Fibroblast of lung (primary cell): ENCODE results near the gene RTP2. TPM values are rescaled to one million over a fixed set of nuclear protein-coding genes. Genes with fewer than 3 reads are reported as not detected.

ENCODE experiments used
- DNase-seq, 2 donors: peaks; one replicate each; pipeline versions ENCODE4 v3.0.0 to v3.0.0-alpha.2; 2010; ENCODE audit warnings: low read depth in 2 of 2
- H2AFZ ChIP-seq: 2 replicates; pipeline ENCODE4 v1.5.1; 2012; ENCODE audit warnings: low read length, control low read depth, inconsistent platforms
- H3K27ac ChIP-seq: 2 replicates; pipeline ENCODE4 v1.5.1; 2011; ENCODE audit warnings: low read length, control low read depth; ENCODE audit not compliant: insufficient read depth
- H3K27me3 ChIP-seq: 2 replicates; pipeline ENCODE4 v1.5.1; 2011; ENCODE audit warnings: mild to moderate bottlenecking, low read length; ENCODE audit not compliant: control insufficient read depth, insufficient read depth
- H3K36me3 ChIP-seq: 2 replicates; pipeline ENCODE4 v1.5.1; 2011; ENCODE audit warnings: low read length; ENCODE audit not compliant: control insufficient read depth, insufficient read depth
- H3K4me1 ChIP-seq: 2 replicates; pipeline ENCODE4 v1.5.1; 2011; ENCODE audit warnings: low read length; ENCODE audit not compliant: control insufficient read depth, insufficient read depth; ENCODE audit errors: extremely low read depth
- H3K4me2 ChIP-seq: 2 replicates; pipeline ENCODE4 v1.5.1; 2011; ENCODE audit warnings: low read length, control low read depth; ENCODE audit not compliant: insufficient read depth; ENCODE audit errors: extremely low read depth
- H3K4me3 ChIP-seq, 4 experiments: fragments of 200-600 bp in 1 of 4; sonication (generic) in 1 of 4; replicated peaks in 1 of 4; 2 replicates each; pipeline ENCODE4 v1.5.1; 2011 to 2016; ENCODE audit warnings: low read length in 4 of 4, low read depth in 3 of 4, mild to moderate bottlenecking in 3 of 4, control low read depth in 2 of 4, inconsistent platforms in 1 of 4, mixed read lengths in 1 of 4; ENCODE audit not compliant: insufficient read depth in 1 of 4; ENCODE audit errors: control extremely low read depth in 1 of 4
- H3K79me2 ChIP-seq: 2 replicates; pipeline ENCODE4 v1.5.1; 2012; ENCODE audit warnings: mild to moderate bottlenecking, low read length, inconsistent platforms; ENCODE audit not compliant: control insufficient read depth, insufficient read depth
- H3K9ac ChIP-seq: 2 replicates; pipeline ENCODE4 v1.5.1; 2011; ENCODE audit warnings: mild to moderate bottlenecking, low read length, control low read depth; ENCODE audit not compliant: insufficient read depth
- H3K9me3 ChIP-seq: 2 replicates; pipeline ENCODE4 v1.5.1; 2012; ENCODE audit warnings: low read depth, low read length; ENCODE audit not compliant: control insufficient read depth, insufficient read depth
- H4K20me1 ChIP-seq: 2 replicates; pipeline ENCODE4 v1.5.1; 2011; ENCODE audit warnings: low read length; ENCODE audit not compliant: control insufficient read depth, insufficient read depth; ENCODE audit errors: extremely low read depth
- EZH2 ChIP-seq: IDR thresholded peaks from 2 replicates; pipeline ENCODE4 v1.5.1; 2012; ENCODE audit warnings: low read length, control low read depth, mild to moderate bottlenecking; ENCODE audit errors: missing control alignments
- polyA plus RNA-seq, 2 donors: library from polyadenylated mRNA; depleted of rRNA in 1 of 2; stranded (reverse) in 1 of 2; unstranded in 1 of 2; fragments of >200 nt; gene quantifications; 2 replicates each; pipeline ENCODE4 v1.2.1, GENCODE V29; 2011 to 2012; ENCODE audit warnings: missing spikeins in 1 of 2
- total RNA-seq: library from RNA; depleted of rRNA; stranded (reverse); fragments of >200 nt; gene quantifications from 2 replicates; pipeline ENCODE4 v1.2.1, GENCODE V29; 2014
- TF ChIP-seq, protein P1 (sequence below), 2 donors: IDR thresholded peaks in 1 of 2; conservative IDR thresholded peaks in 1 of 2; 1 replicate in 1 of 2; 2 replicates in 1 of 2; pipeline ENCODE4 v1.5.1; 2011 to 2012; ENCODE audit warnings: low read length in 2 of 2, control low read depth in 1 of 2, inconsistent platforms in 1 of 2, low read depth in 1 of 2, mild to moderate bottlenecking in 1 of 2

Gene RTP2
- total and polyA plus RNA-seq, 2 donors (not counting 1 experiment from before 2014, with no cell fraction given), result not detected

DNA sequence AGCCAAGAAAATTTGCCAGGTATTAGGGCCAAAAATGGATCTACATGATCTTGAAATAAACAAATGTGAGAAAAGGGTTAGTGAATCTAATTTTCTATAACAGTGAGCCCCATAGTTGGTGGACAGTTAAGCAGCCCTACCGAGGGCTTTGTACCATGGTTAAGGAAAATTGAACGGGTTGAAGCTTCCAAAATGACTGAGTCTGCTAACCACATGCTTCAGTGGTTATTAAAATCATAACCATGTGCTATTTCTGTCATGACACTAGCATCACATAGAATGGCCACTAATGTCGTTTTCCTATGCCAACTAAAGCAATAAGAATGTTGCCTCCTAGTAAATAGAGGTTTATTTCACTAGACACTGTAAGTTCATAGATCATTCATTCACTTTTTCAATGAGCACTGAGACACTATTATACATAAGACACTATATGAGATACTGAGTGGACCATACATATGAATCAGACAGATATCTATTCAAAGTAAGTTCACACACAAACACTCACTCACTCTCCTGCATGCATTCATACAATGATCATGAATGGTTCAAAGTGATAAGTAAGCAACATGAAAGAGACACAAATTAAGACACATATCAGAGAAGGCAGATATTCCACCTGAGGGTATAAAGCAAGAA lies 36.5 kb downstream of the RTP2 start:
- no peaks in the 10 kb centered on the region for H4K20me1 ChIP-seq
- no peak overlapping the region for H3K27ac ChIP-seq
- H3K36me3 ChIP-seq, result no peaks in the 10 kb centered on the region
- no peaks in the 10 kb centered on the region for H3K79me2 ChIP-seq
- H3K9ac ChIP-seq, result no peak overlapping the region
- H3K4me2 ChIP-seq, result no peak overlapping the region
- DNase-seq, result no peak
- TF ChIP-seq, protein P1, sequence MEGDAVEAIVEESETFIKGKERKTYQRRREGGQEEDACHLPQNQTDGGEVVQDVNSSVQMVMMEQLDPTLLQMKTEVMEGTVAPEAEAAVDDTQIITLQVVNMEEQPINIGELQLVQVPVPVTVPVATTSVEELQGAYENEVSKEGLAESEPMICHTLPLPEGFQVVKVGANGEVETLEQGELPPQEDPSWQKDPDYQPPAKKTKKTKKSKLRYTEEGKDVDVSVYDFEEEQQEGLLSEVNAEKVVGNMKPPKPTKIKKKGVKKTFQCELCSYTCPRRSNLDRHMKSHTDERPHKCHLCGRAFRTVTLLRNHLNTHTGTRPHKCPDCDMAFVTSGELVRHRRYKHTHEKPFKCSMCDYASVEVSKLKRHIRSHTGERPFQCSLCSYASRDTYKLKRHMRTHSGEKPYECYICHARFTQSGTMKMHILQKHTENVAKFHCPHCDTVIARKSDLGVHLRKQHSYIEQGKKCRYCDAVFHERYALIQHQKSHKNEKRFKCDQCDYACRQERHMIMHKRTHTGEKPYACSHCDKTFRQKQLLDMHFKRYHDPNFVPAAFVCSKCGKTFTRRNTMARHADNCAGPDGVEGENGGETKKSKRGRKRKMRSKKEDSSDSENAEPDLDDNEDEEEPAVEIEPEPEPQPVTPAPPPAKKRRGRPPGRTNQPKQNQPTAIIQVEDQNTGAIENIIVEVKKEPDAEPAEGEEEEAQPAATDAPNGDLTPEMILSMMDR (conservative IDR thresholded peaks at IDR 0.05 in 1 of 2, IDR thresholded peaks at IDR 0.05 in 1 of 2; ENCODE audit: low read depth in 1 of 2, low read length in 2 of 2), result no peak
- TF ChIP-seq EZH2, result no peak
- no peak overlapping the region for H2AFZ ChIP-seq
- no peaks in the 10 kb centered on the region for H3K4me1 ChIP-seq
- no peak overlapping the region for H3K4me3 ChIP-seq
- H3K27me3 ChIP-seq, result peaks cover 4% of the 10 kb centered on the region
- H3K9me3 ChIP-seq, result no peaks in the 10 kb centered on the region

DNA sequence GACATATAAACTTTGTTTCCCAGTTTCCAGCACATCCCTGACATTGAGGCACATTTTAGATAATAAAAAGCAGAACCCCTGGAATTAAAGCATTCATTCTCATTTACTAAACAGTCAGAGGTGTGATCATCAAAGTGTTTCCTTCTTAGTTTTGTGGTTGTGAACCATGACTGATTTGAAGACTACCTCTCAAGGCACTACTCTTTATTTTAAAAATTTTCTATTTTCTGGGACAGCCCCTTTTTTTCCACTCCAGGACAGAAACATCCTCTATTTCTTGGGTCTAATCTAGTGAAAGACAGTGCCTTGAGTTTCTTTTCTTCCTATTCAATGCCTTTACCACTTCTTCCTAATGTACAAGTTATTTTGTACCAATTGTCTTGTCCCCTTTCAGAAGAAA lies 37.3 kb downstream of the RTP2 start:
- DNase-seq, result no peak
- no peaks in the 10 kb centered on the region for H3K79me2 ChIP-seq
- H3K4me3 ChIP-seq, result no peak overlapping the region
- H4K20me1 ChIP-seq, result no peaks in the 10 kb centered on the region
- no peak overlapping the region for H3K27ac ChIP-seq
- no peaks in the 10 kb centered on the region for H3K36me3 ChIP-seq
- no peak overlapping the region for H2AFZ ChIP-seq
- H3K27me3 ChIP-seq, result no peaks in the 10 kb centered on the region
- no peak overlapping the region for H3K9ac ChIP-seq
- no peak overlapping the region for H3K4me2 ChIP-seq
- no peaks in the 10 kb centered on the region for H3K4me1 ChIP-seq
- no peaks in the 10 kb centered on the region for H3K9me3 ChIP-seq
- TF ChIP-seq EZH2, result no peak
- TF ChIP-seq, protein P1 (conservative IDR thresholded peaks at IDR 0.05 in 1 of 2, IDR thresholded peaks at IDR 0.05 in 1 of 2; ENCODE audit: low read depth in 1 of 2, low read length in 2 of 2), result no peak

DNA sequence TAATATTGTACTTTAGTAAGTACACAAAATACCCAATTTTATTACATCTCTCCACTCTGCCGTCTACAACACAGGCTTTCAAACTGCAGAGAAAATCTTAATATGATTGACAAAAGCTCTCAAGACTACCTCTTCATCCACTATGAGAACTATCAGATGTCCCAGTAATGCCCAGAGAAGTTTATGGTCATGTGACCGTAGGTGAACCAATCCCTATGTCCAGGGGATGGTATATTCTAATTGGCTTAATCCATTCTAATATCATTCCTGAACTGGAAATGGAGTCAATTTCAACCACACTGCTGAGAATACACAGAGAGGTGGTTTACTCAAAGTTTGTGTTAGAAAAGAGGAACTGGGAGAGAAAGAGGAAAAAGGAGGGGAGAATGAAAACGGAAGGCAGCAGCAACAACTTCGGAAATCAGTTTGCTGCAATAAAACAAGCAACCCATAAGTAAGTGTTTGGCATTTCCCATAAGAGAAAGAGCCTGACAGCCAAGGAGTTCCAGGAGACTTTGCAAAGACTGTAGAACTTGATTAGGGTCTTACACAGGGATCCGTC lies 39.4 kb downstream of the RTP2 start:
- no peaks in the 10 kb centered on the region for H3K27me3 ChIP-seq
- H3K4me2 ChIP-seq, result no peak overlapping the region
- H3K4me3 ChIP-seq, result no peak overlapping the region
- H3K9me3 ChIP-seq, result no peaks in the 10 kb centered on the region
- no peak overlapping the region for H3K9ac ChIP-seq
- no peak for TF ChIP-seq EZH2
- TF ChIP-seq, protein P1 (conservative IDR thresholded peaks at IDR 0.05 in 1 of 2, IDR thresholded peaks at IDR 0.05 in 1 of 2; ENCODE audit: low read depth in 1 of 2, low read length in 2 of 2), result no peak
- H3K79me2 ChIP-seq, result no peaks in the 10 kb centered on the region
- no peaks in the 10 kb centered on the region for H4K20me1 ChIP-seq
- no peak overlapping the region for H2AFZ ChIP-seq
- H3K27ac ChIP-seq, result no peak overlapping the region
- no peaks in the 10 kb centered on the region for H3K36me3 ChIP-seq
- no peaks in the 10 kb centered on the region for H3K4me1 ChIP-seq
- DNase-seq, result no peak
